DMS153 treated with DMSO at 0.1 percent for 48 hours (cell line): ENCODE results near the gene LEFTY1.
"Not testable (repeated sequence)": the region's sequence is repeated elsewhere in the genome, so short reads cannot be mapped to it uniquely, and the experiment has no call there.

Source experiments
- DNase-seq: peaks from one replicate; lab custom pipeline; 2025; ENCODE audit not compliant: unreplicated experiment; lab: John Stamatoyannopoulos, UW

The LEFTY1 gene

DNA sequence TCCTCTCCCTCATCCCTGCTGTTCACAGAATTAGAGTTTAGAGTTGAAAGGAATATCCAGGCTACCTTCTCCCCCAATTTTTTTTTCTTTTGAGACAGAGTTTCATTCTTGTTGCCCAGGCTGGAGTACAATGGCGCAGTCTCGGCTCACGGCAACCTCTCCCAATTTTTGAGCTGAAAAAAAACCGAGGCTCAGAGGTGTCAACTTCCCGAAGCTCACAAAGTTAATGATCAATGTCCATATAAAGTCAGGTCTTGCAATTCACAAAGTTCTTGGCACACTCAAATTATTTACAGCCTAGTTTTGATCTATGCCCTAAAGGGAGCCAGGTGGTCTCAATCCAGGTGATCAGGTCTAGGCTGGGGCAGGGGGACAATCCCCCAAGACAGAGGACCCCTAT is 797 bp upstream of the LEFTY1 start:
- no peak for DNase-seq

DNA sequence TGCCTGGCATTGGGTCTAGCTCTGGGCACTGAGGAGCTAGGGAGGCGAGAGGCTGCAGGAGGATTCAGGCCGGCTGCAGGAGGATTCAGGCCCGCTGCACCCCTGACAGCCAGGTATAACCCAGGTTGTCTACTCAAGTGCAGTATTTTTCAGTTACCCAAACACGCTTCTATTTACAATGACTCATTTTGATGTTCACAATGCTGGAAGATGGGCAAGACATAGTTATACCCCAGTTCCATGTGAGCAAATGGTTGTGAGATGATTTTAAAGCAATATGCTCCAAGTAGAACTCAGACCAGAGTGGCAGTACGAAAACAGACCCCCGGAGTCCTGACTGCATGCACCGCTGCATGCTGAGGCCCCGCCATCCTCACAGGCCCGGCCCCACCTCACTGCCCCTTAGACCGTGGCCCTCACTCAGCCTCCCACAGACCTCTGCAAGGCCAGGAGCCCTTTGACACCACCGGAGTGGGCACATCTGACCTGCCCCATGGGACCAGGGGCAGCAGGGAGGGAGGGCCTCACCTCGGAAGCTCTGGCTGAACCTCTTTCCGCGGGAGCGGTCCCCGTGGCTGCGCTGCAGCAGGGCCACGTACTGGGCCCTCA is 553 bp downstream of the LEFTY1 start:
- no peak for DNase-seq

DNA sequence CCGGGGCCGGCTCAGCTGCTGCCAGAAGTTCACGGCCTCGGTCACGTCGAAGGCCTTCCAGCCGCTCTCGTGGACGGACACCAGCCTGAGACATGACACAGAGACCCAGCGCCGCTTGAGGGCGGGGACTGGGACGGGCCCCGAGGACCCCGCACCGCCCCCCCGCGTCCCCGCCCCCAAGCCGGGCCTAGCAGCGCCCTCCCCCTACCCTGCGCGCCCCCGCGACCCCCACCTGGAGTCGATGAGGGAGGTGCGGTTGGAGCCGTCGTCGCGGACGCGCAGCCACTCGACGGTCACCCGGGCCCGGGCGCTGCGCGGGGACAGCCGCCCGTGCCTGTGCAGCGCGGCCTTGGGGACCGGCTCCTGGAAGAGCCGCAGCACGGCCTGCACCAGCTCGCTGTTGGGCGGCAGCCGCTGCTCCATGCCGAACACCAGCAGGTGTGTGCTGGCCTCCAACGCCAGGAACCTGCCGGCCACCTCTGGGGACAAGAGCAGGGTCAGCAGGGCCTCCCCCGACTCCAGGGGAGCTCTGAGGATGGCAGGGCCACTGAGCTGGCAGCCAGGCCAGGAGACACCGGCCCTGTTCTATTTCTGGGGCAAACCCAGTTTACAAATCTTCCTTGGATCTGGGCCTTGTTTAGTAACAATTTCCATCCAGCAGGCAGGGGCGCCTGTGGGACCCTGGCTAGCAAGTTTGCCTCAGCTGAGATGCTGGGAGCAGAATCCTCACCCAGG is 1.2 kb downstream of the LEFTY1 start:
- DNase-seq = not testable (repeated sequence)

DNA sequence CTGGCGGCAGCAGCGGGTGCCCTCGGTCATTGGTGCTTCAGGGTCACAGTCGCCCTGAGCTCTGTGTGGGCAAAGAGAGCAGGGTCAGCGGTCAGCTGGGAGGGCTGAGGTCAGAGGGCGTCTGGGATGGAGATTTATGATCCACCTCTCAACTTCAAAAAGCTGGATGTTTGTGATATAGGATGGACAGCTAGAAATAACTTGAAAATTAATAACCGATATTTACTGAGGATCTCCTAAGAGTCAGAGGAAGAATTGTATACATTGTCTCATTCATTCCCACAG is 2.0 kb downstream of the LEFTY1 start:
- no peak for DNase-seq

DNA sequence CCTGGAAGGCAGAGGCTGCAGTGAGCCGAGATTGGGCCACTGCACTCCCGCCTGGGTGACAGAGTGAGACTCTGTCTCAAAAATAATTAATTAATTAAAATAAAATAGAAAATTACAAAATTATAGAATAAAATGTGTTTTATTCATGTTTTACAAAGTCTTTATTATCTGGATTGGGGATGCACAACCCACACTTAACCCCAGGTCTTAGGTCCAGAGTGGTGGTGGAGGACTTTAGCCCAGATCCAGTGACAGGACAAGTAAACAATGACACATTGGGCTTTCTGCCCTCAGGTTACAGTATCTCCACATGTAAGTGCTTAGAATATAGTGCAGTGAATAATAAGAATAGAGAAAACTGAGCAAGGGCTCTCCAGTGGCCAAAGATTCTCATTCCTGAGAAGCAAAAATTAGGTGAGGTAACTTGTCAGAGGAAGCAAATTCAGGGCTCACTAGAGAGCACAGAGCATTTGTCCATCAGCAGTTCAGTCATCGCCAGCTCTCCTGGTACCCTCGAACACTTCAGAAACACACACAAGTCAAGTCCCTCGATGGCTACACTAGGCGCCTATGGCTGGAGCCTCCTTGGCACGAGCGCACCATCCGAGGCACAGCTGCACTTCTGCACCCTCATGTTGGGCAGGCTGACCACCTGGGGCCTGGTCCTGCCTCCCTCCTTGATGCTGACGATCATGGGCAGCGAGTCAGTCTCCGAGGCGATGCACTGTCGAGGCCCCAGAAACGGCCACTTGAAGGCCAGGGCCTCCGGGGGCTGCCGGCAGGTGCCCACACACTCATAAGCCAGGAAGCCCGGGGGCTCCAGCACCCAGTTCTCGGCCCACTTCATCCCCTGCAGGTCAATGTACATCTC is 2.6 kb downstream of the LEFTY1 start:
- DNase-seq = no peak

DNA sequence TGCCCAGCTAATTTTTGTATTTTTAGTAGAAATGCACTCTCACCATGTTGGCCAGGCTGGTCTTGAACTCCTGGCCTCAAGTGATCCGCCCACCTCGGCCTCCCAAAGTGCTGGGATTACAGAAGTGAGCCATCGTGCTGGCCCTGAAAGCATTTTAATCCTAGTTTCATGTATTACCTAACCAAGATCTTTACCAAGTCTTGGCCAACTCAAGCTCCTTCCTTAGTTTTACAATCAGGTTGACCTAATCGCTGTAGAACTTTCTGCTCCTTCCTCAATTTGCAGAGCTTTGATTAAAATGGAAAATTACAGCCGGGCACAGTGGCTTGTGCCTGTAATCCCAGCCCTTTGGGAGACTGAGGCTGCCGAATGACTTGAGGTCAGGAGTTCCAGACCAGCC is 3.6 kb downstream of the LEFTY1 start:
- no peak for DNase-seq

DNA sequence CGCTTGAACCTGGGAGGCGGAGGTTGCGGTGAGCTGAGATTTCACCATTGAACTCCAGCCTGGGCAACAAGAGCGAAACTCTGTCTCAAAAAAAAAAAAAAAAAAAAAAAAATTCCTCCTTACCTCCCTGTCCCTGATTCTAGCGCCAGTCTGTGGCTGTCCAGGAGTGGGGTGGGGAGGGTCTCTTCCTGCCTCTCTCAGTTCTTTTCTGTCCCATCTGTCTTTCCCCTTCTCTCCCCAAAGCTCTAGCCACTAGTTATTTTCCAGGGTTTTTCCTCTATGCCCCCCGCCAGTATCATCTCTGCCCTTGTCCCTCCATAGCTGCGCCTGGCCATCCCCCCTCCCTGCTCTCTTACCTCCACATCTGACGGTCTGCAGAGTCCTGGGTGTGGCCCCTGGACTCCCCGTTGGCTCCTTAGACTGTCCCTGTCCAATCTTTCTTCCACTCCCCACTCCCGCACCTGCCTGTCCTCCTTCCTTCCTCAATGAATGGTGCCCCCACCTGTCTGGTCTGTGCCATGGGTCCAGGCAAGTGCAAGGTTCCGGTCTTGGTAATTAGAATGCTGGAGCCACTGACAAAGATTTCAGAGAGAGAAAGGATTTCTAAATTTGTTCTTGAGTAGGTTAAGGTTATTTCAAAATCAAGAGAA is 5.2 kb downstream of the LEFTY1 start:
- no peak for DNase-seq

DNA sequence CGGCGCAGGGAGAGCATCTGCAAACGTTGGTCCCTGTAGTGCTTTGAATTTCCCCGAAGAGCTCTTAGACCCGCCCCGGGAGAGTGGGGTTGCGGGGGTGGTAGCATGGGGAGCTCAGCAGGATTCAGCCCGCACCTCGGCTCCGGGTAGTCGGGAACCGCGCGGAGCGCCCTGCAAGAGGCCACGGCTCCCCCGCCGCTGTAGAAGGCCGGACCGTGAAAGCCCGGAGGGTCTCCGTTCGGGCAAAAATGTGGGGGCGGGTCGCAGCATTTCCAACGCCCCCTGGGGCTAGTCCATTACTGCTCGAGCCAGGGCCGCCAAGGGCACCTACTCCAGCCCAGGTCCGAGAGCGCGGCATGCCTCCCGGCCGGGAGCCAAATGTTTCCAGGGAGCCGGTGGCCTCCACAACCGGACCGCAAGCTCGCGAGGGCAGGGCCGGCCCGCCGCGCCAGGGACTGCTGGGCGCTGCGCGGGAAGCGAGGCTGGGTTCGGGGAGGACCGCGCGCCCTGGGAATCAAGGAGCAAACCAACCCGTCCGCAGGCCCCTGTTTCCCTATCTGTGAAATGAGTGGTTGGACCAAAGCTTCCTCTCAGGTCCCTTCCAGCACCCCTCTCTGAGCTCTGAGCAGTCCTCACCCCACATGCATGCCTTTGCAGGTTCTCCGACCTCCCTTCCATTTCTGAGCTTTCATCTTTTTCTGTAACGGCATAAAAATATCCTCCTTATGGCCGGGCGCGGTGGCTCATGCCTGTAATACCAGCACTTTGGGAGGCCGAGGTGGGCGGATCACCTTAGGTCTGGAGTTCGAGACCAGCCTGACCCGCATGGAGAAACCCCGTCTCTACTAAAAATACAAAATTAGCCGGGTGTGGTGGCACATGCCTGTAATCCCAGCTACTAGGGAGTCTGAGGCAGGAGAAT is 6.0 kb downstream of the LEFTY1 start:
- no peak for DNase-seq

DNA sequence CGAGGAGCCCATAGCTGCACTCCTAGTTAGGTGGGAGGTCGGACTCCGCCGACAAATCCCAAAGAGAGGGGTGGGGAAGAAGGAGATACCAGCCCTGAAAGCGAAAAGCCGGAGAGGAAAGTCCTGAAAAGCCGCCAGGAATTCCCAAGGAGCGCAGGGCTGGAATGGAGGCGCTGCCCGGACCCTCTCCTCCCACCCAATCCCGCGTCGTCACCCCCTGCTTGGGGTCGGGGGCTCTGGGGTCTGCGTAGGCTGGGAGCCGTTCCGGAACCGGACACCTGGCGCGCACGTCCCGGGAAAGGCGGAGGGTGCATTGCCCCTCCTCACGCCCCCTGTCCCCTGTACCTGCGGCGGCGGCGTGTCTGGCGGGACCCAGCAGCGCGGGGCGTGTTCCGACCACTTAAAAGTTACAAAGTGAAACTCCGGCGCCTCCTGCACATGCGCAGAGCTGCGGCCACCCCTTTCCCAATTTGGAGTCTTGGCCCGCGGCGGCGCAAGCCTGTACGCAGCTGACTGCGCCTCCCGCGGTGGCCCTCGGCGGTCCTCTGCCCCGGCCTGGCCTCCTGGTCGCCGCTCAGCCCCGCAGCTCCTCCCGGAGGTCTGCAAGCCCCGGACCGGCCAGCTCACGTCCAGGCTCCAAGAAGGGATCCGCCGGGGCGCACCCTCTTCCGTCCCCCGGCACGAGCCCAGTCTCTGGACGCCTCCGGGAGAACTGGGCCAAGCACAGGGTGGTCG is 6.8 kb downstream of the LEFTY1 start, which contains the start of gene TMEM63A:
Gene TMEM63A, minus strand, starts transcription at position 422 of the 735 bp plus-strand sequence. CDS start 4,800 bp downstream, outside the sequence.
- DNase-seq = peak; percentile 57

DNA sequence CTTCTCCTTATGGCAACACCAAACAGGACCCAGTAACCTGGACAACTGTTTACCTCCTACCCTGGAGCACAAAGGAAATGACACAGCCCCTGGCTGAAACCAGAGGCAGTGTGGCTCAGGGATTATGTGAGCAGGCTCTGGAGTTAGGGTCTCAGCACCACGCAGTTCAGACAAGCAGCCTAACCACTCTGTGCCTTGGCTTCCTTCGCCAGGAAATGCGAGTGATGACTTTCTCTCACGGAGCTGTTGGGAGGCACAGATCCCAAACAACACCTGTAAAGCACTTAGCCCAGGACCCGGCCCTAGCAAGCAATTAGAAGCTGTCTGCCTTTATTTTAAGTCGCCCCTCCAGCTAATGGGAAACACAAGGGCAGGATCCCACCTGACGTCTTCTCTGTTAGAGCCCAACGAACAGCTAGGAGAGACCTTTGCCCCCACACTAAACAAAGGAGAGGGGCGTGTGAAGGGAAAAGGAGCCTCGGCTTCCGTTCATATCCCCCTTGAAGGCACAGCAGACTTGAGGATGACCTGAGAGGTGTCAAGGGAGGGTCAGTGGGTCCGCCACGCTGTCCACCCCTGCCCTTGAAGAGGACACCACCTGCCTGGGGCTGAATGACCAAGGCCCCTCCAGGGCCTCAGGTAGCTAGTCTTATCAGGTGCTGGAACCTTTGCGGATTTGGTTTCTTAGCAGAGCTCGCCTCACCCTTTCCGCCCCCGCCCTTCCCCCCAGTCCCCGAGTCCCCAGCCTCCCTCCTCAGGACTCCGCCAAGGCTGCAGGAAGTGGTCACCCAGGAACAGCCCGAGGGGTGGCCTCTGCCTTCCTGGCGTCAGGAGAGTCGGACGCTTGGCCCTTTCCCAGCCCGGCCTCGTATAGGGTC is 7.6 kb downstream of the LEFTY1 start:
- no peak for DNase-seq

DNA sequence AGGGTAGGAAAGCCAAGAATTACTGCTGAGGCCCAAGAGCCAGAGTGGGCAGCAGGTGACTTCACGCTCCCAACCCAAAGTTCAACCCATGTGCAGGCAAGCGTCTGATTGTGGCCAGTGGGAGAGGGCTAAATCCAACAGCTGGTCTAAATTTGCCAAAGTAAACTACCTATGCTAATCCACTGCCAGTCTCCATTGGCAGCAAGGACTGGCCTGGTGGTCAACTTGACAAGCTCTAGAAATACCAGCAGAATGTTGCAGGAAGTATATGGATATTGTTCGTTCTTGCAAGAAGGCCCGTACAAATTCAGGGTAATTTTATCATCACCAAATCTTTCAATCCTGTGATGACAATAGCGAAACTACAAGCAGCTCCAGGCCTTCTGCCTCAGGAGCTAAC is 8.3 kb downstream of the LEFTY1 start:
- DNase-seq = no peak

DNA sequence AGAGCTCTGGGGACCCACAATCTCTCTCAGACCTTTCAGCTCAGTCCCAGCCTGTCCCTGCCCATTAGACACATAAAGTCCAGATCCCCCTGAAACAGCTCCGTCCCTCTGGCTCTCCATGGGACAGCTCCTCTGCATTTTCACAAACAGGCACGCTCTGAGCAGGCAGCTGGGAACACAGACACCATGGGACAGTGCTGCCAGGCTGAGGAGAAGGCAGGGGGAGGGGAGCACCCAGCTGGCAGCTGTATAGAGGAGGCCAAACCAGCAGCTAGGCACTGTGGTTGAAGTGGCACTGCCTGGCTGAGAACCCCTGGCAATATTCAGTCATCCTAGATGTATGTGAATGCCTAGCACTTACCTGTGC is 8.7 kb downstream of the LEFTY1 start:
- DNase-seq = peak; percentile 42

DNA sequence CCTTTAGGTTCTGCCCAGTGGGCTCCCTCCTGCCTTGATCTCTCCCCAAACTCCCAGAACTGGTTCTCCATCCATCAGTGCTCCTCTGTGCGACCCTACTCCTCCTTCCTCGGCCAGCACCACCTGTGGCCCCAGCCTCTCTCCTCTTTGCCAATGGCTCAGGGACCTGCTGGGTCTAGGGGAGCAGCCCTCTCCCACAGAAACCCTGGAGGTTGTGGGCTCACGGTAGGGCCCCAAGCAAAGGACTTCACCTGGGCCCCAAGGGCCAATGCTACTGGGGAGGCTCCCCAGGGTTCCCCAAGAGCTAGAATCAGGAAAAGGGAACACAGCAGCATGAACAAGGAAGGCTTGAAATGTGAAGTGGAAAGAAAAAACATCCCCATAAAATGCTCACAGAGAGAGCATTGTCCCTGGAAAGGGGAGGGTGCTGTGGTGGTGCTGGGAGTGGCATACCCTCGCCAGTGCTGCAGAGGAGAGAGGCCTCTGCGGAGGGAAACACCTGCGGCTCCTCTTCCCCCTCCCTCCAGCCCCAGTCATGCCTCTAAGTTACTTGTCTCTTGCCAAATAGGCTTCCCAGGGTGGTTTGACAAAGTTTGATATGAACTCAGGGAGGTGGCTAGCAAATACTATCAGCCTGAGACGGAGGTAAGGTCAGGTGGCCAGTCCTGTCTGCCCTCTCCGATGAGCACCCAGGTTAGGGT is 9.3 kb downstream of the LEFTY1 start:
- DNase-seq = peak; percentile 70

DNA sequence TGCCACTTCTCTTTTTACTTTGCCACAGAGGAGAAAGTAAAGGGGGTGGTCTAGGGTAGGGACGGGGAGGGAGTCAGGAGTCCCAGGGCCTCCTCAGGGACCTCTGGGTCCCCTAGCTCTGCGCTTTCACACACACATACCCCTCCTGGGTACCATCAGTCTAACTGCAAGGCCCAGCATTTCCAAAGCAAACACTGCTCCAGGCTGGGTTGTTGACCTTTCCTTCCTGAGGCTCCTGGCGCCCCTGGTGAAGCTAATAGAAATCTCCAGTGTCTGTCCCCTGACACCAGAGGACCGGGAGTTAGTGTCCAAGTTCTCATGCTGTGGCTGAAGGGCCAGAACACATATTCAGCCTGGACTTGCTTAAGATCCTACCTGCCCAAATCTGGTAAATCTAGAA is 10.7 kb downstream of the LEFTY1 start:
- DNase-seq = peak; percentile 53

DNA sequence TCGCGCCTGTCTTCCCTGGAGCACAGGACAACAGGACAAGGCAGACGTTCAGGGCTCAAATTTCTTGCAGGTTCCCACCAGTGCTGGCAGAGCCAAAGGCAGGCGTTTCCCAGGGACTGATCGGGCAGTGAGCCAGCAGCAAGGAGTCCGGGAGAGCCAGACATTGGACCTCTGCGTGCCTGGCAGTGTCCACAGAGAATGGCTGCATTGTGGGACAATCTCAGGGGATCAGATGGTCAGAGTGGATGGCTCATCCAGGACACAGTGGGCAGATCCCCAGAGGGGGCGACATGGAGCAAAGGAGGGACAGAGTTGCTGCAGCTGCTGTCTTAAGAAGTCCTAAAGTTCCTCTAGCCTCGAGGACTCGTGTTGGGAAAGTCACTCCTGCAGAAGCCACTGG is 11.4 kb downstream of the LEFTY1 start:
- peak; percentile 56 for DNase-seq

DNA sequence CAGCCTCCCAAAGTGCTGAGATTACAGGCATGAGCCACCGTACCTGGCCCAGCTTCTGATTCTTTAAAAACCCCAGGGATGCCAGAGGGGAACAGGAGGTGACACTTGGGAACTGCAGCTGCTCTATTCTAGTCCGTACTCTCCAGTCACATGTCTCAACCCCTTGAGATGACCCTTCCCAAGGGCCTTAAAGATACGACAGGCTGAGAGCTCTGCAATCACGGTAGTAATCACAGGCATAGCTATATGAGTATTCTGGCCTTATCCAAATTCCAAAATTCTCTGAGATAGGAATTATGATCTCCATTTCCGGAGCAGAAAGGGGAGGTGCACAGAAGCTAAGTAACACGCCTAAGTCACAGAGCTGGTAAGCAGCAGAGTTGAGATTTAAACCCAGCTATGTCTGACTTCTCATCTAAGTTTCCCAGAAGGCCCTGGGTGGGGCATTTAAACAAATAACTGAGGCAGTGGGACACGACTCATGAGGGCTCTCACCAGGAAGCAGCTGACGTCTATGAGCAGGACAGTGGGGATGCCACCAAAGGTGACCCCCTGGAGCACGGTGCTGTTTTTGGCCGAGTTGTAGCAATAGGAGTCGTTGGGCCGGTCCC is 11.9 kb downstream of the LEFTY1 start:
- no peak for DNase-seq

DNA sequence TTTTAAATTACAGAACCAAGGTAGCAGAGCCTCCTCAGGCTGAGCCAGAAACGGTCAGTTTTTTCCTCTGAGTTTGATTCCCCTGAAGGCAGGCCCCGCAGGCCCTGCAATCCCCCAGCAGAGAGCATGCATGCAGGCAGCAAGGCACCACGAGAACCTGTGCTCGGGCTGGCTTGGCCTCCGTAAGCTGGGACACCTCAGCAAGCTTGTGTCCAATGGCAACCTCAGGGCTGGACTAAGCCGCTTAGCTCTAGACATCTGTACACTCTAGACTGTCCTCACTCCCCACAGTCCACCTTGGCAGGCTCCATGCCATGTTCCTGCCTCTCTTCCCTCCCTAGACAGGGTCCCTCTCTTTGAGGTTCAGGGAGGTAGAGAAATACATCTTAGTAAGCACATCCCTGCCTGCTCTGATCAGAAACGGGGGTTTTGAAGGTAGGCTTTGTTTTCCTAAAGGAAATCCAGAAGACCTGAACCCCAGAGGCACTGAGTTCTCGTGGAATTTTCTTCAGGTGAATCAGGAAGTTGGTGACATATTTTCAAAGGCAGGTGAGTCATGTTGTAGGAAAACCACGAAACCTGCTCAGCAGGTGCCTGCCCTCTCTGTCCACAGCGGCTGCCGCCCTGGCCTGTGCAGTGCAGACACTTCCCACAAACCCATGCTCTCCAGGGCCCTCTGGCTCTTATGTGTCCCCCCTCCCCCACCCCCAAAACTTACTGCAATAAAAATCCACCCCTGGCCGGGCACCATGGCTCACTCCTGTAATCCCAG is 13.7 kb downstream of the LEFTY1 start:
- peak; percentile 71 for DNase-seq
